Gastrocnemius medialis (tissue), 4 donors: ENCODE results near the gene B2M.

Experiments used
- CTCF ChIP-seq, 5 experiments: fragments of 450-650 bp in 3 of 5; fragments of 200-600 bp in 2 of 5; sonication (generic) in 2 of 5; IDR thresholded peaks in 4 of 5; conservative IDR thresholded peaks in 1 of 5; 1 replicate in 4 of 5; 2 replicates in 1 of 5; pipeline ENCODE4 v1.5.1; 2016 to 2019; ENCODE audit warnings: antibody characterized with exemption in 5 of 5, mild to moderate bottlenecking in 3 of 5, moderate library complexity in 3 of 5
- POLR2A ChIP-seq, 2 donors: fragments of 450-650 bp; IDR thresholded peaks; one replicate each; pipeline ENCODE4 v1.6.1; 2017; ENCODE audit warnings: antibody characterized with exemption in 2 of 2, mild to moderate bottlenecking in 2 of 2, moderate library complexity in 2 of 2

DNA sequence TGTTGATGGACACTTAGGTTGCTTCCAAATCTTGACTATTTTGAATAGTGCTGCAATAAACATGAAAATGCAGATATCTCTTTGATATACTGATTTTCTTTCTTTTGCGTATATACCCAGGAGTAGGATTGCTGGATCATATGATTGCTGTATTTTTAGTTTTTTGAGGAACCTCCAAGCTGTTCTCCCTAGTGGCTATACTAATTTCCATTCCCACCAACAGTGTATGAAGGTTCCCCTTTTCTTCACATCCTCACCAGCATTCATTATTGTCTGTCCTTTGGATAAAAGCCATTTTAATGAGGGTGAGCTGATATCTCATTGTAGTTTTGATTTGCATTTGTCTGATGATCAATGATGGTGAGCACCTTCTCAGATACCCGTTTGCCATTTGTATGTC is 12.7 kb upstream of the B2M start:
- TF ChIP-seq CTCF (IDR thresholded peaks at IDR 0.05 in 4 of 5, conservative IDR thresholded peaks at IDR 0.05 in 1 of 5) (no peak), POLR2A (IDR thresholded peaks at IDR 0.05) (no peak)
